Measurements from ENCODE around the gene GRK6.

Gene GRK6

GRCh38 chr5:177486256-177486655 is 59.8 kb downstream of the GRK6 start:
- no peak for DNase-seq (ENCODE audit: low read depth in 3 of 3)

- no peak for DNase-seq (ENCODE audit: low read depth in 3 of 3)
These were observed 60.7 kb downstream of the GRK6 start for GRCh38 chr5:177487144-177487543.

- DNase-seq (ENCODE audit: low read depth in 3 of 3) = no peak
These were observed 61.5 kb downstream of the GRK6 start for GRCh38 chr5:177487975-177488374.

- no peak for DNase-seq (ENCODE audit: low read depth in 3 of 3)
These were observed 62.7 kb downstream of the GRK6 start for GRCh38 chr5:177489119-177489716.

- DNase-seq (ENCODE audit: low read depth in 3 of 3) = no peak
These were observed 64.0 kb downstream of the GRK6 start for GRCh38 chr5:177490311-177490991.

- no peak for DNase-seq (ENCODE audit: low read depth in 3 of 3)
These were observed 64.5 kb downstream of the GRK6 start for GRCh38 chr5:177490992-177491391.

- no peak for DNase-seq (ENCODE audit: low read depth in 3 of 3)
These were observed 65.0 kb downstream of the GRK6 start for GRCh38 chr5:177491429-177491945.

- no peak for DNase-seq (ENCODE audit: low read depth in 3 of 3)
These were observed 65.7 kb downstream of the GRK6 start for GRCh38 chr5:177491983-177492746.
